Measurements from ENCODE around the gene GPBP1. TPM values are rescaled to one million over a fixed set of nuclear protein-coding genes. Genes with fewer than 3 reads are reported as not detected.
A peak's percentile ranks its signal among the peaks of the same experiment; 100 is the strongest.
"Not testable (repeated sequence)": the region's sequence is repeated elsewhere in the genome, so short reads cannot be mapped to it uniquely, and the experiment has no call there.

GPBP1 gene
- total and polyA plus RNA-seq, 7 donors, result 37.3 to 74.0 (median 53.1) TPM

GRCh38 chr5:57186194-57186593, 12.3 kb downstream of the GPBP1 start:
- Histone ChIP-seq H3K36me3 (ENCODE audit: insufficient read depth in 1 of 2, low read depth in 1 of 2) (peaks cover 0 to 14% of the 10 kb centered on the region in 2 donors), H3K4me3 (no peak overlapping the region), H3K27ac (no peak overlapping the region), H3K27me3 (ENCODE audit: insufficient read depth in 3 of 3, low read length in 2 of 3) (no peaks in the 10 kb centered on the region), H3K9me3 (no peaks in the 10 kb centered on the region), H3K4me1 (peaks cover 48% of the 10 kb centered on the region)
- ATAC-seq, result peak in 1 of 4 donors; percentile 38
- intact Hi-C loops (cut with DNase I), result no loop called here
- DNase-seq, result no peak
- TF ChIP-seq CTCF (IDR thresholded peaks at IDR 0.05), result no peak
- WGBS, 3 donors, result 78 to 92% (median 86%) methylated on average over 4 of the region's 4 CpGs

- H3K4me3 ChIP-seq; H3K27ac ChIP-seq; H3K27me3 ChIP-seq (ENCODE audit: insufficient read depth in 3 of 3, low read length in 2 of 3); H3K9me3 ChIP-seq; ATAC-seq; DNase-seq; intact Hi-C loops (cut with DNase I): not testable (repeated sequence)
- Histone ChIP-seq H3K4me1 (peaks cover 45% of the 10 kb centered on the region), H3K36me3 (ENCODE audit: insufficient read depth in 1 of 2, low read depth in 1 of 2) (peaks cover 0 to 14% of the 10 kb centered on the region in 2 donors)
- WGBS, 3 donors, result 77 to 80% (median 77%) methylated on average over 4 of the region's 4 CpGs
Measured at GRCh38 chr5:57187977-57188376, 14.1 kb downstream of the GPBP1 start.

GRCh38 chr5:57189515-57189914, 15.7 kb downstream of the GPBP1 start:
- ATAC-seq (no peak), DNase-seq (no peak)
- H3K9me3 ChIP-seq, result no peaks in the 10 kb centered on the region
- H3K27me3 ChIP-seq (ENCODE audit: insufficient read depth in 3 of 3, low read length in 2 of 3), result no peaks in the 10 kb centered on the region
- H3K4me1 ChIP-seq, result peaks cover 45% of the 10 kb centered on the region
- 63 to 67% (median 65%) methylated on average over 3 of the region's 3 CpGs for WGBS, 3 donors
- no peak overlapping the region for H3K4me3 ChIP-seq
- peaks cover 0 to 3% of the 10 kb centered on the region in 2 donors for H3K36me3 ChIP-seq (ENCODE audit: insufficient read depth in 1 of 2, low read depth in 1 of 2)
- H3K27ac ChIP-seq, result peak overlapping the region; percentile 7
- TF ChIP-seq CTCF (IDR thresholded peaks at IDR 0.05), result no peak
- intact Hi-C loops (cut with DNase I), result no loop called here

- H3K9me3 ChIP-seq, result no peaks in the 10 kb centered on the region
- peaks cover 44% of the 10 kb centered on the region for H3K4me1 ChIP-seq
- 92 to 98% (median 94%) methylated on average over 2 of the region's 2 CpGs for WGBS, 3 donors
- intact Hi-C loops (cut with DNase I), result no loop called here
- H3K27me3 ChIP-seq (ENCODE audit: insufficient read depth in 3 of 3, low read length in 2 of 3), result no peaks in the 10 kb centered on the region
- H3K4me3 ChIP-seq, result no peak overlapping the region
- no peak overlapping the region for H3K27ac ChIP-seq
- TF ChIP-seq CTCF (IDR thresholded peaks at IDR 0.05), result no peak
- H3K36me3 ChIP-seq (ENCODE audit: insufficient read depth in 1 of 2, low read depth in 1 of 2), result no peaks in the 10 kb centered on the region
- DNase-seq (no peak), ATAC-seq (no peak)
Measured at GRCh38 chr5:57190593-57190992, 16.7 kb downstream of the GPBP1 start.

- ATAC-seq, result no peak
- 87 to 92% (median 91%) methylated on average over 5 of the region's 5 CpGs for WGBS, 3 donors
Measured at GRCh38 chr5:57191163-57191562, 17.3 kb downstream of the GPBP1 start.

More at GRCh38 chr5:57191163-57191562, 17.3 kb downstream of the GPBP1 start:
- Histone ChIP-seq H3K9me3 (no peaks in the 10 kb centered on the region), H3K4me3 (no peak overlapping the region), H3K27me3 (ENCODE audit: insufficient read depth in 3 of 3, low read length in 2 of 3) (no peaks in the 10 kb centered on the region), H3K36me3 (ENCODE audit: insufficient read depth in 1 of 2, low read depth in 1 of 2) (no peaks in the 10 kb centered on the region), H3K27ac (no peak overlapping the region), H3K4me1 (peaks cover 38% of the 10 kb centered on the region)
- DNase-seq, result no peak
- no peak for TF ChIP-seq CTCF (IDR thresholded peaks at IDR 0.05)
- intact Hi-C loops (cut with DNase I), result no loop called here
